ENCODE data around the gene TTC19. TPM values are rescaled to one million over a fixed set of nuclear protein-coding genes. Genes with fewer than 3 reads are reported as not detected.

TTC19 gene
- total RNA-seq, 1 donor from 2014 or later, result 158 TPM

DNA sequence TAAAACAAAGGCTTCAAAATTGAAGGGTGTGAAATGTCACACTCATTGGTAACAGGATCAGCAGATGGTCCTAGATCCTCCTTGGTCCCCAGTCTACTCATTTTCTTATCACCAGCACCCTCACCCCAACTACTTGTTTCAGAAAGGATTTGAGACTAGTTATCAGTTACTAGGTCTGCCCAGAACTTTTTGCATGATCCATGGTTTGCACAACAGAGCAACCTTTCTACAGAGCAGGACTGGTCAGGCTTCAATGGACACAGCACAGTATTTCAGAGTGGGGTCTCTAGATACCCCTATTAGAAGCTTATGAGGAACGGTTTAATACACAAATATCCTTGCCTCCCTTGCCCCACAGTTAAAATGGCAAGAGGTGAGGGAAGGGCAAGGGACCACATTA lies 25.6 kb downstream of the TTC19 start:
- Histone ChIP-seq H3K9me3 (no peaks in the 10 kb centered on the region), H3K4me1 (peaks cover 4 to 7% of the 10 kb centered on the region in 2 donors), H3K27ac (no peak overlapping the region), H3K36me3 (peaks cover 48 to 58% of the 10 kb centered on the region in 2 donors), H3K27me3 (no peaks in the 10 kb centered on the region), H3K4me3 (no peak overlapping the region)
- intact Hi-C loops (cut with DNase I), result no loop called here
- TF ChIP-seq, protein P1, sequence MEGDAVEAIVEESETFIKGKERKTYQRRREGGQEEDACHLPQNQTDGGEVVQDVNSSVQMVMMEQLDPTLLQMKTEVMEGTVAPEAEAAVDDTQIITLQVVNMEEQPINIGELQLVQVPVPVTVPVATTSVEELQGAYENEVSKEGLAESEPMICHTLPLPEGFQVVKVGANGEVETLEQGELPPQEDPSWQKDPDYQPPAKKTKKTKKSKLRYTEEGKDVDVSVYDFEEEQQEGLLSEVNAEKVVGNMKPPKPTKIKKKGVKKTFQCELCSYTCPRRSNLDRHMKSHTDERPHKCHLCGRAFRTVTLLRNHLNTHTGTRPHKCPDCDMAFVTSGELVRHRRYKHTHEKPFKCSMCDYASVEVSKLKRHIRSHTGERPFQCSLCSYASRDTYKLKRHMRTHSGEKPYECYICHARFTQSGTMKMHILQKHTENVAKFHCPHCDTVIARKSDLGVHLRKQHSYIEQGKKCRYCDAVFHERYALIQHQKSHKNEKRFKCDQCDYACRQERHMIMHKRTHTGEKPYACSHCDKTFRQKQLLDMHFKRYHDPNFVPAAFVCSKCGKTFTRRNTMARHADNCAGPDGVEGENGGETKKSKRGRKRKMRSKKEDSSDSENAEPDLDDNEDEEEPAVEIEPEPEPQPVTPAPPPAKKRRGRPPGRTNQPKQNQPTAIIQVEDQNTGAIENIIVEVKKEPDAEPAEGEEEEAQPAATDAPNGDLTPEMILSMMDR (IDR thresholded peaks at IDR 0.05), result no peak
- DNase-seq (ENCODE audit: low spot score in 2 of 2), result no peak

DNA sequence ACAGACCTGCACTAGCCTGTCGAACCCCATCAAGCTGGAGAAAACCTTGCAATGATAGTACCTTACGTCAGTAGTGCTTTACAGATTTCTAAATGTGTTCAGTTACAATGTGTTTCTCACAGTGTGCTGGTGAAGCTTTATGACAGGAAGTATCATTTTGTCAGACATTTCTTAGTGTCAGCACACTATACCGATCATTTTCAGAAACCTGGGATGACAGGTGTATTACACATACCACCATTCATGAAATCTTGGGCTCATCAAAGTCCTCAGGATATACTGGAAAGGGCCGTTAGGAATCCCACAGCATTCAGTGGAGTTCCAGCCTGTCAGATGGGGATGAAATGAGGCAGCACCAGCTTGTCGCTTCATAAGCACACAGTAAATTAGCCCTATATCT lies 27.3 kb downstream of the TTC19 start:
- Histone ChIP-seq H3K4me1 (peaks cover 4 to 7% of the 10 kb centered on the region in 2 donors), H3K9me3 (no peaks in the 10 kb centered on the region), H3K27me3 (no peaks in the 10 kb centered on the region), H3K4me3 (no peak overlapping the region), H3K36me3 (peaks cover 55 to 70% of the 10 kb centered on the region in 2 donors), H3K27ac (peak overlapping the region; percentile 73 to 81)
- TF ChIP-seq, protein P1 (IDR thresholded peaks at IDR 0.05), result no peak
- no peak for DNase-seq (ENCODE audit: low spot score in 2 of 2)
- intact Hi-C loops (cut with DNase I), result no loop called here

DNA sequence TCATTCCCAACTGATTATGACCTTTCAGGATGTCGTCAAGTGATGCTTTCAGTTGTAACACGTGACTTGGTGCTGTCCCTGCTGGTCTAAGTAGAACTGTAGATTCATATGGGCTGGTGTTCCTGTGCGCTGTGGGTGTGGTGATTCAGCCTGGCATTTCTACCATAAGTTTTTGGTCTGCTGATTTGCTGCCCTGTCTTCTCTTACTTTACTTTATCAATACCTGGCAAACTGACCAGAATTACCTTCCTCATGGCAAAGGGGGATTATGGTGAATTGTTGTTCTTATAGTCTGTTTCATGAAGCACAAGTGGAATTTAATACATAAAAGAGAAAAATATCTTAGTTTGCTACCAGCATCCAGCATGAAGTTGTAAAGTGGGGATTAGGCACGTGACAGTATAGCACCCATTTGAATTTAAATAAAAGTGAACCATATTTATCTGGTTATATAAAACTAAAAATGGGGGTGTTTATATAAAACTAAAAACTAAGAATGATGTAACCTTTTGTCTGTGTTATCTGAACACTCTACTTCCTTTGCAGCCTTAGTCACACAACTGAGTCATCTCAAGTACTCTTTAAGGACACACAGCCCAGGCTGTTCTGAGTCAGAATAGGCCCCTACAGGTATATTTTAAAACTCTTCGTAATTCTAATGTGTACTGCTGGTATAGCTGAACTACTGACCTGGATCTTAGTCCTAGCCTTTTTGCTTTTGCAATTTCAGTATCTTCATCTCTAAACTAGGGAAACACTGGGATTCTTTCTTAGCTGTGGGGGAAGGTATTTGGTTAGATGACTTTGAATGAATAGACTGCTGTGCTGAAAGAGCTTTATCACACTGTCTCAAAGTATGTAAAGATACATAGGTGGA lies 28.3 kb downstream of the TTC19 start:
- Histone ChIP-seq H3K9me3 (no peaks in the 10 kb centered on the region), H3K4me1 (peaks cover 4 to 7% of the 10 kb centered on the region in 2 donors), H3K27me3 (no peaks in the 10 kb centered on the region), H3K4me3 (no peak overlapping the region), H3K36me3 (peaks cover 63 to 77% of the 10 kb centered on the region in 2 donors), H3K27ac (peak overlapping the region; percentile 73 to 81)
- intact Hi-C loops (cut with DNase I), result no loop called here
- TF ChIP-seq, protein P1 (IDR thresholded peaks at IDR 0.05), result no peak
- no peak for DNase-seq (ENCODE audit: low spot score in 2 of 2)

DNA sequence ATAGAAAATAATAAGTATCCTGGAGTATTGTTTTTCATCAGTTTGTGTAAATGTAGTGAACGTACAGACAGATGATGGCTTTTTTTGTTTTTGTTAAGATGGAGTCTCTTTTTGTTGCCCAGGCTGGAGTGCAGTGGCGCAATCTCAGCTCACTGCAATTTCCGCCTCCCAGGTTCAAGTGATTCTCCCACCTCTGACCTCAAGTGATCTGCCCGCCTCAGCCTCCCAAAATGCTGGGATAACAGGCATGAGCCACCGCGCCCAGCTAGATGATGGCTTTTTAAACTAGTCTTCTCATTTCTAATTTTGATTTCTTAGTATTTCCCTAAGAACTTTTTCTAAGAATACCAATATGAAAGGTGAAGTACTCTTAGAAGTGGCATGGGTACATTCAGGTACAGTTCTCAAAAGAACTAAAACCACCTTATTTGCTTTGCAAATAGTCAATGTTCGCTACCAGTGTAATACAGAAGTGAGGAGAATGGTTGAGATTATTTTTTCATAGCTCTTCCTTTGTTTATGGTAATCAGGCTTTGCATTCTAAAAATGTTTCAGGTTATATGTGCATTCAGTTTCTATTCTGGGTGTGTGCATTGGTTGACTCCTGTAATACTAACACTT lies 34.2 kb downstream of the TTC19 start:
- H3K27ac ChIP-seq, result no peak overlapping the region
- no peaks in the 10 kb centered on the region for H3K4me1 ChIP-seq
- H3K27me3 ChIP-seq, result no peaks in the 10 kb centered on the region
- TF ChIP-seq, protein P1 (IDR thresholded peaks at IDR 0.05), result no peak
- no peak for DNase-seq (ENCODE audit: low spot score in 2 of 2)
- intact Hi-C loops (cut with DNase I), result no loop called here
- H3K36me3 ChIP-seq, result peaks cover 56 to 95% of the 10 kb centered on the region in 2 donors
- H3K4me3 ChIP-seq, result no peak overlapping the region
- H3K9me3 ChIP-seq, result no peaks in the 10 kb centered on the region

DNA sequence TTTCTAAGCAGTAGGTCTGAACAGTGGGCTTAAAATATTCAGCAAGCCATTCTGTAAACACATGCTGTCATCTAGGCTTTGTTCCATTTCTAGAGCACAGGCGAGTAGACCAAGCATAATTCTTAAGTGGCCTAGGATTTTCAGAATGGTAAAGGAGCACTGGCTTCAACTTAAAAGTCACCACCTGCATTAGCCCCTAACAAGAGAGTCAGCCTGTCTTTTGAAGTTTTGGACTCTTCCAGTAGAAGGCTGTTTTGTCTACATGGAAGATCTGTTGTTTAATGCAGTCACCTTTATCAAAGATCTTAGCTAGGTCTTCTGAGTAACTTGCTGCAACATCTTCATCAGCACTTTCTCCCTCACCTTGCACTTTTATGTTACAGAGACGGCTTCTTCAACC lies 36.6 kb downstream of the TTC19 start:
- Histone ChIP-seq H3K36me3 (peaks cover 53 to 88% of the 10 kb centered on the region in 2 donors), H3K27me3 (no peaks in the 10 kb centered on the region), H3K9me3 (no peaks in the 10 kb centered on the region), H3K27ac (no peak overlapping the region), H3K4me1 (no peaks in the 10 kb centered on the region), H3K4me3 (no peak overlapping the region)
- intact Hi-C loops (cut with DNase I), result no loop called here
- DNase-seq (ENCODE audit: low spot score in 2 of 2), result no peak
- TF ChIP-seq, protein P1 (IDR thresholded peaks at IDR 0.05), result no peak
